ENCODE results near the gene PRKCD.

Gene PRKCD

GRCh38 chr3:53171827-53172505 is 11.0 kb downstream of the PRKCD start:
- no peak for DNase-seq

GRCh38 chr3:53173107-53173506 is 12.1 kb downstream of the PRKCD start:
- DNase-seq: no peak

GRCh38 chr3:53174346-53175250 is 13.6 kb downstream of the PRKCD start:
- no peak for DNase-seq

GRCh38 chr3:53175613-53176540 is 14.9 kb downstream of the PRKCD start:
- no peak for DNase-seq

- DNase-seq: no peak
These were observed 17.2 kb downstream of the PRKCD start for GRCh38 chr3:53178246-53178645.

- no peak for DNase-seq
These were observed 18.6 kb downstream of the PRKCD start for GRCh38 chr3:53179580-53179979.

GRCh38 chr3:53180305-53181023 is 19.5 kb downstream of the PRKCD start:
- peak; percentile 89 for DNase-seq

GRCh38 chr3:53181024-53181371 is 20.0 kb downstream of the PRKCD start:
- no peak for DNase-seq

GRCh38 chr3:53181528-53181927 is 20.5 kb downstream of the PRKCD start:
- DNase-seq: no peak

- DNase-seq: no peak
These were observed 21.9 kb downstream of the PRKCD start for GRCh38 chr3:53182764-53183355.

GRCh38 chr3:53183514-53183913 is 22.5 kb downstream of the PRKCD start:
- DNase-seq: no peak

- DNase-seq: no peak
These were observed 23.7 kb downstream of the PRKCD start for GRCh38 chr3:53184701-53185100.

GRCh38 chr3:53185761-53186465 is 24.9 kb downstream of the PRKCD start:
- DNase-seq: no peak

- DNase-seq: no peak
These were observed 25.7 kb downstream of the PRKCD start for GRCh38 chr3:53186726-53187125.

GRCh38 chr3:53187430-53187829 is 26.4 kb downstream of the PRKCD start:
- no peak for DNase-seq

- no peak for DNase-seq
These were observed 27.2 kb downstream of the PRKCD start for GRCh38 chr3:53188136-53188685.

GRCh38 chr3:53188720-53189119 is 27.7 kb downstream of the PRKCD start:
- no peak for DNase-seq

- DNase-seq: no peak
These were observed 28.3 kb downstream of the PRKCD start for GRCh38 chr3:53189276-53189675.

- DNase-seq: no peak
These were observed 29.6 kb downstream of the PRKCD start for GRCh38 chr3:53190659-53191058.

GRCh38 chr3:53191836-53192480 is 30.9 kb downstream of the PRKCD start:
- no peak for DNase-seq

GRCh38 chr3:53192608-53193007 is 31.6 kb downstream of the PRKCD start:
- DNase-seq: no peak

Data from suppressor macrophage treated with lipopolysaccharide for 4 hours (primary cell).